ENCODE measurements around the gene FYB1.
A peak's percentile ranks its signal among the peaks of the same experiment; 100 is the strongest.
"Not testable (repeated sequence)": the region's sequence is repeated elsewhere in the genome, so short reads cannot be mapped to it uniquely, and the experiment has no call there.

Gene FYB1

DNA sequence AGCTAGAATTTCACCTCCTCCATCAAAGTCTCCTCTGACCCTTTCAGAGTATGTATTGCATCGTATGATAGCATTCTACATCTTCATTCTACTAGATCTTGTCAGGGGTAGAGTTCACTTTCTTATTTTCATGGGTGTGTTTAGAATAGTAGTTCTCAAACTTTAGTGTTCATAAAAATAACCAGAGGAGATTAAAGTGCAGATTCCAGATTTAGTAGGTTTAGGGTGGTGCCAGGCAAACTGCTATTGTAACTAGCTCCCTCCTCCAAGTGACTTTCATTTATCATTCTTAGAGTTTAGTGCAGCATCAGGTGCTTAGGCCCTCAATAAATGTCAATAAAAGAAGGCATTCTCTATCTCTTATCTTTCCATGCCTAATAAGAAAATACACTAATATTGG lies 7.2 kb upstream of the FYB1 start:
- no peak for DNase-seq

DNA sequence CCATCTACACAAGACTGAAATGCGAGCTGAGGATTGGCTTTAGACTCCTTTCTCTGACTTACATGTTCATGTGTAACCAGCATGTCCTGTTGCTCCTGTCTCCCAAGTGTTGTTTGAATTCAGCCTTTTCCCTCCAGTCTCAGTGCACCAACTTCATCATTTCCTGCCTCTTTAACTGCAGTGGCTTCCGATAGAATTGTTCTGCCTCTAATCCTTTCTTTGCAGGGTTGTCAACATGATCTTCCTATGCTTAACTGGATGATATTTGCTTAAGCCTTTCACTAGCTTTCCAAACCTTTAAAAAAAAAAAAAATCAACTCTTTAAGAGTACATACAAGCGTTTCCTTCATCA lies 6.7 kb upstream of the FYB1 start:
- no peak for DNase-seq

DNA sequence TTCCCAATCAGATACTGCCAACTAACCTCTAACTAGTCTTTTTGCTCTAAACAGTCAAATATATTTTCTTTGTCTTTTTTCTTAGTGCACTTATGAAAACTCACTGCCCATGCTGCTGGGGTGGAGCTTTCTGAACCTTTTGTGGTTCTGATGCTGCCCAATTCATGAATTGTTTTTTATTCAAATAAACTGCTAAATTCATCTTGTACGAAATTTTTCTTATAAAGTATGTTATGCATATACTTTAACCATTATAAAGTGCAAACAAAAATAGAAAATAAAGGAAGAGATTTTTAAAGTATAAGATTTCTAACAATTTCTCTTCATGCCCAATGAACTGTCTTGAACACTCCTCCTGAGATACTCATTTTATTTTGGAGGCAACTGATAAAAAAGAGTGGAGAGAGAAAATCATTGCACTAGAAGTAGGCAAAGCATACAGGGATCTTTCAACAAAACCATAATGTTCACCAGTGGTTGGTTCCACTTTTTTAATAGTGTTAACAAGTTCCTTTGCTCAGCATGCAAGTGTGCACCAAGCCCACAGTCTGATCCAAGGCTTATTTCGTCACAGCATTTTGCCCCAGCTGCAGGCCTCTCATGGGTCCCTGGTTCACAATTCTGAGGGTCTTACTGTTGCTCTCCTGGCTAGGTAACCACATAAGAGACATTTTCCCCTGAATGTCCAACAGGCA lies 6.2 kb upstream of the FYB1 start:
- DNase-seq: no peak

DNA sequence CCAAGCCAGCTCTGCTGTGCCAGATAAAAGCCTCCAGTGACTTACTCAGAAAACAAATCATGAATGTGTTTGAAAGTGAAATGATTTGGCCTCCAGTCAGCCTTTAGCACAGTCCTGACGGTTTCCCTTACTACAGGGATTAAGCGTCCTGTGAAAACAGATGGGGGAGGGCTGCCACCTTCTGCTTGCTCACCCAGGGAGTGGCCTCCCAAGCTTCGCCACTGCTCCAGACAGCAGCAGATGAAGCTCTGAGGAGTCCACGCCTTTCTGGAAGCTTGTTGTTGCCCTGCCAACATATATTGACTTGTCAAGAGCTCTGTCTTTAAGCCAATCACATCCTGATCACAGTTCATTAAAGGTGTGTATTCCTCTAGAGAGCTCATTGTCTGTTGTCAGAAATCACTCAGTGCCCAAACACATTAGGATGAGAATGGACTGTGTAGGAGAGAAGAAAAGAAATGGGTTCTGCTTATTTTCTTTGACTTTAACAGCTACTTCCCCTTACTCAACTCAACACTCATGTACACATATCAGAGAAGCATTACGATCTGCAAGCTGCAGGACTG lies 4.9 kb upstream of the FYB1 start:
- DNase-seq: no peak

DNA sequence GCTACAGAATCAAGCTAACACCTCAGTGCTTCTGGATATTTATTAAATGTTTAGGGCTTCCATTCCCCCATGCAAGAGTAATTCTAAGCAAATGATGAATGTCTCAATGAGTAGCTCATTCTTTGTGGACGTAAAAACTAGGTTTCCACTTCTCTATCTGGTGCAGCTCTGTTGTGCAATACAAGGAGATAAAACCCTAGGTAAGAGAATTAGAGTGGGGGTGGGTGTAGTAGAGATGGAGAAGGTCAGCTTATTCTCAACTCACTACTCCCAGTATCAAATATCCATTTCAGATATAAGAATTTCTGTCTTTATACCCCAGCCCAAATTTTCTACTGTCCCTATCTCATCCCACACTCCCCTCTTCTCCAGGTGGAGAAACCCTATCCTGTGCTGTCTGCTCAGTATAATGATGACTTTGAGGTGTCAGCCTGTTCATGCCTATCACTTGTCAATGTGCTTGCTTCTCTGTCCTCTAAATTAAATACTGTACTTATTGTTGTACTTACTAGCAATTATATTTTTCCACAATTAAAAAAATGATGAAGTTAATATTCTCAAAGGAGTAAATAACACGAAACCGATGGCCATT lies 4.3 kb upstream of the FYB1 start:
- DNase-seq: no peak

DNA sequence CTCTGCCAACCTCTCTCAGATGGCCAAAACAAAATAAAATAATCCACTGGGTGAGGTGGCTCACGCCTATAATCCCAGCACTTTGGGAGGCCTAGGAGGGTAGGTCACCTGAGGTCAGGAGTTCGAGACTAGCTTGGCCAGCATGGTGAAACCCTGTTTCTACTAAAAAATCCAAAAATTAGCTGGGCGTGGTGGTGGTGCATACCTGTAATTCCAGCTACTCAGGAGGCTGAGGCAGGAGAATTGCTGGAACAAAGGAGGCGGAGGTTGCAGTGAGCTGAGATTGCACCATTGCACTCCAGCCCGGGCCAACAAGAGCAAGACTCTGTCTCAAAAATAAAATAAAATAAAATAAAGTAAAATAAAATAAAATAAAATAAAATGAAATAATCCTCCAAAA lies 2.3 kb upstream of the FYB1 start:
- DNase-seq: not testable (repeated sequence)

DNA sequence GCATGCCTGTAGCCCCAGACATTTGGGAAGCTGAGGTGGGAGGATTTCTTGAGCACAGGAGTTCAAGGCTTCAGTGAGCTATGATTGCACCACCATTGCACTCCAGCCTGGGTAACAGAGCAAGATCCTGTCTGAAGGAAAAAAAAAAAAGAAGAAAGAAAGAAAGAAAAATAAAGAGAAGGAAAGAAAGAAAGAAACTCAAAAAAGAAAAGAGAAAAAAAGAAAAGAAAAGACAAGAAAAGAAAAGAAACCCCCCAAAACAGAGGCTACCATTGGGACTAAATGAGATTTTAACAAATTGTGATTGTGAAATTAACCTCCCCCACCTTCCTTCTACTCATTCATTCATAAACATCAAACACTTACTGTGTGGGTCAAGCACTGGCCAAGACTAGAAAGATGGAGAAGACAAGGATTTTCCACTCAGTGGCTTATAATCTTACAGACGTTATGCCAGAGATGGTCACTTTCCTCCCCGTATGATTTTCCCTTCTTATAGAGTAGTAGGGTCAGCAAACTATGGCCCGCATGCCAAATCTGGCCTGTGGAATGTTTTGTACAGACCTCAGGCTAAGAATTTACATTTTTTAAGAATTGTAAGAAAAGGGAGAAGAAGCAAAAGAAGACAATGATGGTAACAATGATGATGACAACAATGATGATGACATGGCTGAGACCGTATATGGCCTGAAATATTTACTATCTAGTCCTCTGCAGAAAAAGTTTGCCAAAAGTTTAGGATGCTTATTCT lies 1.1 kb upstream of the FYB1 start:
- DNase-seq: no peak

DNA sequence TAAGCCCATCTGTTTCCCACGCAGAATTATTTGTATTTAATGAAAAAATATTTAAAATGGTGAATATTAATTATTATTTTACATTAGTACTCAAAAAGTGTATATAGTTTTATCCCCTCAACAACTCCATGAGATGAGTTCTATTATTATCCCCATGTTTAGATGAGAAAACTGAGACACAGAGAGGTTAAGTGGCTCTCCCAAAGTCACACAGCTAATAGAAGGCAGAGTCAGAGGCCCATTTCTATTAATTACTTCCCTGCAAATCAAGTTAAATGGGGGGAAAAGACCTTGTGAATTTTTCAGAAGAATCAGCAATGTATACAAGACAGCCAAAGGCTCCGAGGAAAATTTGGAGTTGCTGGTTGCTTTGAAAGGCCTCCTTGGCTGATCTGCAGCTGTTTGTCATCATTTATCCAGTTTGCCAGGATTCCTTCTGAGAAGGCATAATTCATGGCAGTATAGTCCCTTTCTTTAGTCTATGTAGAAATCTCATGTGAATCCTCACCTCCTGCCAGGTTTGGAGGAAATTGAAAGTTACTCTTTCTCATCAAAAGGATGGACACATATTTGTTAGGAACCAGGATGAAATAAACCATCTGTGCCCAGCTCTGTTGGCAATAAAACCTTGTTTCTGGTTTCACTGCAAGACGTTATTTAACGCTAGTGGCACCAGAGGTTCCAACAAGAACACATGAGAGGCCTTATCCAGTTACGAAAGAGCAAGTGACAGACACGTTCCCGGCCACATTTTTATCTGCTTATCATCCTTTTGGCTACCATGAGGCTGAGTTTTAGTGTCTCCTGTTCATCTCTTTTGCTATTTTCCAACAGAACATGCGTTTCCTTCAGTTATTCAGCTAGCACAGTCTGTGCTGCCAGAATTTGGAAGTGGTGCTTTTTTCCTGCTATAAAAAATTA lies 621 bp downstream of the FYB1 start:
- no peak for DNase-seq

DNA sequence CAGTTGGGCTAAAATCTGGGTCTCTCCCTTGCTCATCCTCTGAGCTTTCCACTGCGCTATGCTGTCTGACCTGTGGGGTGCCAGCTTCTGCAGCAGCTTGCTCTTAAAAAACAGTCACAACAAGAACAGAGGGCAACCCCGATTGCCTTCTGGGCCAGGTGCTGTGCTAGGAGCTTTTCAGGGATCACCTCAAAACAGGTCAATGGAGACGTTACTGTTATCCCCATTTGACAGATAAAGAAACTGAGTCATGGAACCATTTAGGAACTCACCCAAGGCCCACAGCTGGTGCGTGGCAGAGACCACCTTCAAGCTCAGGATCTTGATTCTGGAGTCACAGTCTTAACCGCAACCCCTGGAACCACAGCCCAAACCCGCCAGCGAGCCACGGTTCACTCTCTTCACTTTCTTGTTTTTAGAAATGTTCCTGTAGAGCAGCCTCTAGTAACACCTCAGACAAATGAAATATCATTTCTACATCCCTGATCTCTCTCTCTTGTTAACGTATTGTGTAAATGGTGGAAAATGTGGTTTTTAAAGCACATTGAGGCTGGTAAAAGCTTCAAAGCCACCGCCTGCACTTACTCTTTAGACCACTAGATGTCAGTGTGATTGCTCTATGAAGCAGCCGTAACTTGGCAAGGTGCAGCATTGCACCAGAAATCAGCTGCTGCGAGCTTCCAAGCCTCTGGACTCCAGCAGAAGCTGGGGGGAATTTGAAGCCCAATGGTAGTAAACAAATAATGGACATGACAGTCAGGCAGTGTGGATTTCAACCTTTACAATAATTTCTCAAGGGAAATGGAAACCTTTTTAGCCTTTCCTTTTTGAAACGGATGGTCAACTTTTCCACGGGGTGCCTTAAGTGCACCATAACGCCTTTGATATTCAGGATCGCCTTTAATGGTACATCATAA lies 1.7 kb downstream of the FYB1 start:
- peak in 6 of 14 donors; percentile 13 to 54 (median 30) for DNase-seq

DNA sequence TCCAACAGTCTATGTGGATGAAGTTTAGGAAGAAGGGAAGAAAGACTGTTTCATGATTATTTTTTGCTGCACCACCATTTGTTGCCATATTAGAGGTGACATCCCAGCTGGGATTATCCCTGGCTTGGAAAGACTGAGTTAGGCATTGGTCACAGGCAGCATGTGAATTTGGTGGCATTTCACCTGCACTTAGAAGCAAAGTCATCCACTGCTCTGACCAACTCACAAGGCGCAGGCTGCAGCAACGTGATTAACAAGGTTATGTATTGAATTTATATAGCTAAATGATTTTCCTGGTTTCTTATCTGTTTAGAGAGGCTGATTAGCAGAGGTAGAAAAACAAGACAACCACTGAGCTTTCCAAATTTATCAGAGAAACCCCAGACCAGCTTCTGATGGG lies 2.7 kb downstream of the FYB1 start:
- no peak for DNase-seq

DNA sequence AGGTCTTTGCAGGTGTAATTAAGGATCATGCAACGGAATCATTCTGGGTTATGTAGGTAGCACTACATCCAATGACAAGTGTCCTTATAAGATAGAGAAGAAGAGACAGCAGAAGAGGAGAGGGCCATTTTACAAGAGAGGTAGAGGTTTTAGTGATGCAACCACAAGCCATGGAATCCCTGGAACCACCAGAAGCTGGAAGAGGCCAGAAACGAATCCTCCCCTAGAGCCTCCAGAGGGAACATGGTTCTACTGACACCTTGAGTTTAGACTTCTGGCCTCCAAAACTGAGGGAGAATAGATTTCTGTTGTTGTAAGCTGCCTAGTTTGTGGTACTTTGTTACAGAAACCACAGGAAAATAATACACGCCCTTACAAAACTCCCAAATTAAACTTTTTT lies 3.5 kb downstream of the FYB1 start:
- no peak for DNase-seq

DNA sequence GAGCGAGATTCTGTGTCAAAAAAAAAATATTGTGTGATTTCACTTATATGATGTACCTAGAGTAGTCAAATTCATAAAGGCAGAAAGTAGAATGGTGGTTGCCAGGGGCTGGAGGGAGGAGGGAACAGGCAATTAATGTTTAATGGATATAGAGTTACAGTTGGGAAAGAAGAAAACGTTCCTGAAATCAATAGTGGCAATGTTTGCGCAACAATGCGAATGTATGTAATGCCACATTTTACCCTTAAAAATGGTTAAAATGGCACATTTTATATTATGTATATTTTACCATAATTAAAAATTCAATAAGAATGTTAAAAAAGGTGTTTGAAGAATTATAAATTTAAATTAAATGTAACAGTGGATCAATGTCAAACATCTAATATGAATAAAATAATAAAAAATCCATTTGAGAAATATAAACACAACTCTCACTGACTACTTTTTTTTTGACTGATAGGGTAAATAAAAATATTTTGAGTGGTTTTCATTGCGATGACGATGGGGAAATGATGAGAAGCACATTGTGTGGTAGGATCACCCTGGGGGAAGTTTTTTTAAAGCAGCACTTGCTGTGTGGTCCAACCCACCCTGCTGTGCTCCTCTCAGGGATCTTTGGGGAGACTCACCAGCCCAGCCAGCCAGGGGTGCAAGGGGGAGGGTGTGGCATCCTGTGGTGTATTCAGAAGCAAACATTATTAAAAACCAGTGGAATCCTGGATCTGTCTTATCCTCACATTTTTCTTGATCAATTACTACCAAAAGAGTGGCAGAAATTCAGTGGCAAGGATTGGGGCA lies 4.3 kb downstream of the FYB1 start:
- no peak for DNase-seq

DNA sequence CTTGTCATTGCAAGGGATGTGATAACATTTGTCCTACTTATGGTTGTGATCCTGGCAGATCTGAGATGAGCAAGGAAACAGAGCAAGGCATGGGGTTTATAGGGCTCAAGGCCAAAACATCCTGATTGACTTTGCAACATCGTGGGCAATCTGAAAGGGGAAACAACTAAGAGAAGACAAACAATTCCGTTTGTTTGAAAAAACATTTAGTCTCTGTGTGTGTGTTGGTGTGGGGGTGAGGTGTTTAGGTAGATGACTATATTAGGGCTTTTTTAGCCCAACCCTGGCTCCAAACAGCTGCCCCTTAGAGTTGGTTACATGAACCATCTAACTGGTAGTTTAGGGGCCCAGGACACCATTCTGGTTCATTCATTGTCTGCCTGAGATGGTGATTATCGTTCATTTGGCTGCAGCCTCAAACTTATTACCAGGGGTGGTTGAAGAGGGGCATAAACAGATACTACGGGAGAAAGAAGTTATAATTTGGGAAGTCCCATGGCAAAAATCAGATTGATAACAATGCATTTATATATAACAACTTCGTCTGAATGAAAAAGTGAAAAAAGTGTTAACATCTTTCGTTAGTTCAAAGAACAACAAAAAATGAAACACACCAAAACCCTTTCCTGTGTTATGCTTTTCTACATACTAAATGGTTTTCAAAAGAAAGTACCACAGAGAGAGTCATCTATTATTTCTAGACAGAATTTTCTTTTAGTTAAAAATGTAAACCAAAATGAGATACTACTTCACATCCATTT lies 5.7 kb downstream of the FYB1 start:
- DNase-seq: no peak

DNA sequence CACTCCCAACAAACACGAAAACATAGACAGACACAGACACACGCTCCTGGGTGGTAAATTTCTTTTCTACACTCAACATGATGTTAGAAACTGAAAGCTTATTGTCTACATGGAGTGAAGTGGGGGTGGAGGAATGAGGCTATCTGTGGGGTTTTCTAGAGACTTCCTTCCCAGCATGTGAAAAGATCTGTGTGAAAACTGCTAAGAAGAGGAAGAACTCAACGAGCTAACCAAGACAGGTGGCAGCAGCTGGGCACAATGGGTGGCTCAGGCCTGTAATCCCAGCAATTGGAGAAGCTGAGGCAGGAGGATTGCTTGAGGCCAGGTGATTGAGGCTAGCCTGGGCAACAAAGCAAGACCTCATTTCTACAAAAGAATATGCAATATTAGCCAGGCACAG lies 7.6 kb downstream of the FYB1 start:
- DNase-seq: no peak

DNA sequence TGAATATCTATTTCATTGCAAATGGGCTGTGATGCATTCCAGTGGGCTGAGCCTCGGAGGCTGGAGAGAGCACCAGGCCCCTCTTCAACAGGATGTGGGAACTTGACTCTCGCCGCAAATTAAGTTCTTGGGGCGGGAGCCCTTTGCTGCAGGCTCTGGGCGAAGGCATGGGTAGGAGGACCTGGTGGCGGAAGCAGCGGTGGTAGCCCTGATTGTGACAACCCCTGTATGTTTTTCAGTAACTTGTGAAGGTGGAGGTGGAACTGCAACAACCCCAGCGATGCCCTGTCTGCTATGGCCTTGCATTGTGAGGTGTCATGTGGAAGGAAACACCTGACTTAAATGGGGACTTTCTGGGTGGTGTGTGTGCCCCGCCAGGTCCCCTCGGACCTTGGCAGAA lies 9.4 kb downstream of the FYB1 start:
- DNase-seq: no peak

DNA sequence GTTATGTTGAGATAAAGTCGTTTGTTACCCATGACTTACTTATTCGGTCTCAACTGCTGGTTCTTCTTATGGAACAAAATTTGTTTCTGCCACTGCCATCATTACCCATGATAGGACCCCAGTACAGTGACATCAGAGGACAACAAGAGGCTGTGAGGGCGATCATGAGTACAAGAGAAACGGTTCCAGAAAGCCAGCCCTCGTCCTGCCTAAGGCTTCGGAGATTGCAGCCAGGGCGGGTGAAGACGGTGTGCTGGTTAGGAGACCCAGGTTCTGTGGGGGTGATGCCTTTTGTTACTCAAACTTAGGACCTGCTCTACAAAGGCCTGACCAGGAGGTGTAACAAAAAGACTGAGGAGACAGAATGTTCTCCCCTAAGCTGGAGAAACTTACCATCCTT lies 10.9 kb downstream of the FYB1 start:
- no peak for DNase-seq

DNA sequence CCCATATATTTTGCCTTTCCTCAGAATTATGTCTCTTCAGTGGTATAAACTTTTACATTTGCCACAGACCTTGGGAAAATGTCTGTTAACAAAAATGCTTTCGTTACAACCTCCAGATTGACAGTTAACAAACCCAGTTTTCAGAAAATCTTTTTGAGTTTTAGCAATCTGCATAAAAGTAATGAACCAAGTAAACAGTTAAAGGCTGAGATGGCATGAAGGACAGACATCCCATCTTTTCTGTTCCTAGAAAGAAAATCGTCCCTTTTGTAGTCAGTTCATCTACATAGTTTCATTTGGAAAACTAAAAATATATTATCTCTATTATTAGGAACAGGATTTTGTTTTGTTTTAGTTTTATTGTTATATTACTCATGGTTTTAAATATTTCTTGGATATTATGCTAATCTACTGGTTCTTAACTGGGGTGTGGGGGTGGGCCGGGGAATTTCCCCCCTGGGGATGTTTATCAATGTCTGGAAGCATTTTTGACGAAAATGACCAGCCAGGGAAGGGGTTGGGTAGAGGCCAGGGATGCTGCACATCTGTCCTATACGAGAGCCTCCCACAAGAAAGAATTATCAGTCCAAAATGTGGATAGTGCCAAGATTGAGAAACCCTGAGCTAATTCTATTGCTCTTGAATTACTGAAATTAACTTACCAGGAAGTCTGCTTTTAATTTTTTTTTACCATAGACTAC lies 11.9 kb downstream of the FYB1 start:
- no peak for DNase-seq

DNA sequence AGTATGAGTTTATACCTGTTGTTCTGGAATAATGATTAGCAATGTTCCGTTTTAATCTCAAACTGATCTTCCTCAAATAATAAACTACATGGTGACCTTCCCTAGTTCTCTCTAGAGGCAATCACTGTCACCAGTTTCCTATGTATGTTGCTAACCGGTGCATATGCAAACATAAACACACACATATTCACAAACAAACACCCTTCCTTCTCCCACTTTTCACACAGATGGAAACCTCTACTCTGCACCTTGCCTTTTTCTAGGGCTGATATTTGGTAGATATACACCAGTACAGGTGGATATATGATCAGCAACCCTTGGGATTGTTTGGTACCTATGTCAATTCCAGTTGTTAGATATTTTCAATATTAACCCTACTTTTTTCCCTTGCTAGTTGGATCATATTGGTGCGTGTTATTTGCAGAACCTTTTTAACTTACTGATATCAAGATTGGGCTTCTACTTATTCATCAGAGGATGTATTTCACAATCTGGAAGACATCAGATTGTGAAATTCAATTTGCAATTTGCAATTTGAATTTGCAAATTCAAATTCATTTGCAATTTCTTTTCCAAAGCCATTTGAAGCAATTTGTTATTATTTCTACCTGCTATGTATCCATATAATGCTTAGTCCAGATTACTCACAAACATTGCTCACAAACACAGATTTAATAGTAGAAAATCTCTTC lies 12.6 kb downstream of the FYB1 start:
- DNase-seq: no peak

DNA sequence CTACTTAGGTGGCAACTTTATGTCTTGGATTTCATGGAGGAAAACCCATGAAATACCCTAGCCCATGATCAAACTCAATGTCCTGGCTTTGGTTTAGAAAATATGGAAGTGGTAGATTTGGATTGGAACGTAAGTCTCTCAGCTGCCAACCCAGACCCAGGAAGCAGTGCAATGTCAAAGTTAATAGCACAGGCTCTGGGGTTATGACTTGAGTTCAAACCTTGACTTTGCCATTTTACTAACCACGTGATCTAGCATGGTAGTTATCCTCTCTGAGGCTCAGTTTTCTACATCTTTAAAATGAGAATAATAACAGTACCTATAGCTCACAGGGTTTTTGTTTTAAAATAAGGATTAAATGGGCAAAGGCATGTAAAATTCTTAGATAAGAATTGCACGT lies 13.8 kb downstream of the FYB1 start:
- DNase-seq: no peak

All from C1 segment of cervical spinal cord (tissue), 14 donors.